Measurements from ENCODE around the gene PCCA.

The PCCA gene

DNA sequence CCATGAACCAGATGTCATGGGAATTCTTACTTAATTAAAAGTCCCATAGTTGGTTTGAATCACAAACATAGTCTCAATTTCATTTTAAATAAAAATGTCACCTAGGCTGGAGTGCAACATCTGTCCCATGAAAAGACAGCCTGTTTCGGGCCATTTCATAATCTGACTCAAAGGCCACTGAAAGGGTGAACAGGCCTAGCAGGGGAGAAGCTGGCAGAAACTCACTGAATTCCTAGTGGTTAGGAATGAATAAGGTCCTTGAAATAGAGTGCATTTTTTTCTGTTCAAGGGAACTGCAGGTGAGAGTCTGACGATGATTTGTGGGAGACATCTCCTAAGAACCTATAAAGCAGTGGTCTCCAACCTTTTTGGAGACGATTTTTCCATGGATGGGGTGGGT, 44.0 kb upstream of the PCCA start:
- TF ChIP-seq ZFP3 (CRISPR knock-in tag; IDR thresholded peaks at IDR 0.05) = no peak
- TF ChIP-seq, protein P1, sequence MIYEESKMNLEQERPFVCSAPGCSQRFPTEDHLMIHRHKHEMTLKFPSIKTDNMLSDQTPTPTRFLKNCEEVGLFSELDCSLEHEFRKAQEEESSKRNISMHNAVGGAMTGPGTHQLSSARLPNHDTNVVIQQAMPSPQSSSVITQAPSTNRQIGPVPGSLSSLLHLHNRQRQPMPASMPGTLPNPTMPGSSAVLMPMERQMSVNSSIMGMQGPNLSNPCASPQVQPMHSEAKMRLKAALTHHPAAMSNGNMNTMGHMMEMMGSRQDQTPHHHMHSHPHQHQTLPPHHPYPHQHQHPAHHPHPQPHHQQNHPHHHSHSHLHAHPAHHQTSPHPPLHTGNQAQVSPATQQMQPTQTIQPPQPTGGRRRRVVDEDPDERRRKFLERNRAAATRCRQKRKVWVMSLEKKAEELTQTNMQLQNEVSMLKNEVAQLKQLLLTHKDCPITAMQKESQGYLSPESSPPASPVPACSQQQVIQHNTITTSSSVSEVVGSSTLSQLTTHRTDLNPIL (CRISPR knock-in tag; IDR thresholded peaks at IDR 0.05; ENCODE audit: low read depth) = no peak
- TF ChIP-seq ISL1 (CRISPR knock-in tag; IDR thresholded peaks at IDR 0.05) = no peak
- TF ChIP-seq SNAI2 (CRISPR knock-in tag; IDR thresholded peaks at IDR 0.05) = no peak
- no peak for TF ChIP-seq ZNF8 (CRISPR knock-in tag; IDR thresholded peaks at IDR 0.05)
- TF ChIP-seq ZNF70 (CRISPR knock-in tag; IDR thresholded peaks at IDR 0.05) = no peak
- no peak for TF ChIP-seq CSDC2 (CRISPR knock-in tag; IDR thresholded peaks at IDR 0.05)
- TF ChIP-seq, protein P2, sequence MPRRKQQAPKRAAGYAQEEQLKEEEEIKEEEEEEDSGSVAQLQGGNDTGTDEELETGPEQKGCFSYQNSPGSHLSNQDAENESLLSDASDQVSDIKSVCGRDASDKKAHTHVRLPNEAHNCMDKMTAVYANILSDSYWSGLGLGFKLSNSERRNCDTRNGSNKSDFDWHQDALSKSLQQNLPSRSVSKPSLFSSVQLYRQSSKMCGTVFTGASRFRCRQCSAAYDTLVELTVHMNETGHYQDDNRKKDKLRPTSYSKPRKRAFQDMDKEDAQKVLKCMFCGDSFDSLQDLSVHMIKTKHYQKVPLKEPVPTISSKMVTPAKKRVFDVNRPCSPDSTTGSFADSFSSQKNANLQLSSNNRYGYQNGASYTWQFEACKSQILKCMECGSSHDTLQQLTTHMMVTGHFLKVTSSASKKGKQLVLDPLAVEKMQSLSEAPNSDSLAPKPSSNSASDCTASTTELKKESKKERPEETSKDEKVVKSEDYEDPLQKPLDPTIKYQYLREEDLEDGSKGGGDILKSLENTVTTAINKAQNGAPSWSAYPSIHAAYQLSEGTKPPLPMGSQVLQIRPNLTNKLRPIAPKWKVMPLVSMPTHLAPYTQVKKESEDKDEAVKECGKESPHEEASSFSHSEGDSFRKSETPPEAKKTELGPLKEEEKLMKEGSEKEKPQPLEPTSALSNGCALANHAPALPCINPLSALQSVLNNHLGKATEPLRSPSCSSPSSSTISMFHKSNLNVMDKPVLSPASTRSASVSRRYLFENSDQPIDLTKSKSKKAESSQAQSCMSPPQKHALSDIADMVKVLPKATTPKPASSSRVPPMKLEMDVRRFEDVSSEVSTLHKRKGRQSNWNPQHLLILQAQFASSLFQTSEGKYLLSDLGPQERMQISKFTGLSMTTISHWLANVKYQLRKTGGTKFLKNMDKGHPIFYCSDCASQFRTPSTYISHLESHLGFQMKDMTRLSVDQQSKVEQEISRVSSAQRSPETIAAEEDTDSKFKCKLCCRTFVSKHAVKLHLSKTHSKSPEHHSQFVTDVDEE (CRISPR knock-in tag; IDR thresholded peaks at IDR 0.05) = no peak
- TF ChIP-seq, protein P3, sequence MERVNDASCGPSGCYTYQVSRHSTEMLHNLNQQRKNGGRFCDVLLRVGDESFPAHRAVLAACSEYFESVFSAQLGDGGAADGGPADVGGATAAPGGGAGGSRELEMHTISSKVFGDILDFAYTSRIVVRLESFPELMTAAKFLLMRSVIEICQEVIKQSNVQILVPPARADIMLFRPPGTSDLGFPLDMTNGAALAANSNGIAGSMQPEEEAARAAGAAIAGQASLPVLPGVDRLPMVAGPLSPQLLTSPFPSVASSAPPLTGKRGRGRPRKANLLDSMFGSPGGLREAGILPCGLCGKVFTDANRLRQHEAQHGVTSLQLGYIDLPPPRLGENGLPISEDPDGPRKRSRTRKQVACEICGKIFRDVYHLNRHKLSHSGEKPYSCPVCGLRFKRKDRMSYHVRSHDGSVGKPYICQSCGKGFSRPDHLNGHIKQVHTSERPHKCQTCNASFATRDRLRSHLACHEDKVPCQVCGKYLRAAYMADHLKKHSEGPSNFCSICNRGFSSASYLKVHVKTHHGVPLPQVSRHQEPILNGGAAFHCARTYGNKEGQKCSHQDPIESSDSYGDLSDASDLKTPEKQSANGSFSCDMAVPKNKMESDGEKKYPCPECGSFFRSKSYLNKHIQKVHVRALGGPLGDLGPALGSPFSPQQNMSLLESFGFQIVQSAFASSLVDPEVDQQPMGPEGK (CRISPR knock-in tag; IDR thresholded peaks at IDR 0.05; ENCODE audit: borderline replicate concordance) = no peak
- no peak for TF ChIP-seq ZFP30 (CRISPR knock-in tag; IDR thresholded peaks at IDR 0.05)

DNA sequence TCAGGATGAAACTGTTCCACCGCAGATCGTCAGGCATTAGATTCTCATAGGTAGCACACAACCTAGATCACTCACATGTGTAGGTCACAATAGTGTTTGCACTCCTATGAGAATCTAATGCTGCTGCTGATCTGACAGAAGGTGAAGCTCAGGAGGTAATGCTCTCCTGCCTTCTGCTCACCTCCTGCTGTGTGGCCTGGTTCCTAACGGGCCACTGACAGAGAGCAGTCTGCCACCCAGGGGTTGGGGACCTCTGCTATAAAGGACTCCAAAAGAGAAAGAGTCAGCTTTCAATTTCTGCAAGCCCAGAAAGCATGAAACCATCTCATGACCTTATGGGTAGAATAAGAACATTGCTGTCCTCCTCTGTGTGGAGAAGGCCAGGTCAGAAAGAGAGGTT, 43.5 kb upstream of the PCCA start:
- no peak for TF ChIP-seq PPARA (CRISPR knock-in tag; IDR thresholded peaks at IDR 0.05; ENCODE audit: borderline replicate concordance)

More for the DNA sequence above, 44.0 kb upstream of the PCCA start:
- no peak for ATAC-seq

GRCh38 chr13:100051070-100051469, 37.8 kb upstream of the PCCA start:
- ATAC-seq = no peak
- no peak for TF ChIP-seq ESRRG (CRISPR knock-in tag; IDR thresholded peaks at IDR 0.05)
- TF ChIP-seq ZFP30 (CRISPR knock-in tag; IDR thresholded peaks at IDR 0.05) = no peak
- no peak for TF ChIP-seq ZFP3 (CRISPR knock-in tag; IDR thresholded peaks at IDR 0.05)
- TF ChIP-seq OSR1 (CRISPR knock-in tag; IDR thresholded peaks at IDR 0.05) = no peak
- no peak for TF ChIP-seq GLIS3 (CRISPR knock-in tag; IDR thresholded peaks at IDR 0.05)
- no peak for TF ChIP-seq ISL1 (CRISPR knock-in tag; IDR thresholded peaks at IDR 0.05)
- TF ChIP-seq, protein P1 (CRISPR knock-in tag; IDR thresholded peaks at IDR 0.05; ENCODE audit: low read depth) = no peak
- TF ChIP-seq TCF4 (CRISPR knock-in tag; IDR thresholded peaks at IDR 0.05; ENCODE audit: borderline replicate concordance) = no peak
- TF ChIP-seq SNAI2 (CRISPR knock-in tag; IDR thresholded peaks at IDR 0.05) = no peak
- no peak for TF ChIP-seq TOX (CRISPR knock-in tag; IDR thresholded peaks at IDR 0.05; ENCODE audit: borderline replicate concordance)
- TF ChIP-seq ARNTL (CRISPR knock-in tag; IDR thresholded peaks at IDR 0.05; ENCODE audit: borderline replicate concordance, low read depth) = no peak
- no peak for TF ChIP-seq ZNF565 (CRISPR knock-in tag; conservative IDR thresholded peaks at IDR 0.05; ENCODE audit: low read depth)
- TF ChIP-seq BACH2 (CRISPR knock-in tag; IDR thresholded peaks at IDR 0.05; ENCODE audit: borderline replicate concordance) = no peak
- TF ChIP-seq, protein P3 (CRISPR knock-in tag; IDR thresholded peaks at IDR 0.05; ENCODE audit: borderline replicate concordance) = no peak
- no peak for TF ChIP-seq PPARA (CRISPR knock-in tag; IDR thresholded peaks at IDR 0.05; ENCODE audit: borderline replicate concordance)
- TF ChIP-seq ZNF8 (CRISPR knock-in tag; IDR thresholded peaks at IDR 0.05) = no peak
- TF ChIP-seq CSDC2 (CRISPR knock-in tag; IDR thresholded peaks at IDR 0.05) = no peak

More for the DNA sequence above, 43.5 kb upstream of the PCCA start:
- ATAC-seq = no peak

GRCh38 chr13:100059827-100060226, 29.1 kb upstream of the PCCA start:
- ATAC-seq = no peak
- no peak for TF ChIP-seq RARB (CRISPR knock-in tag; IDR thresholded peaks at IDR 0.05)
- TF ChIP-seq OSR1 (CRISPR knock-in tag; IDR thresholded peaks at IDR 0.05) = no peak
- TF ChIP-seq ARNTL (CRISPR knock-in tag; IDR thresholded peaks at IDR 0.05; ENCODE audit: borderline replicate concordance, low read depth) = no peak
- no peak for TF ChIP-seq GLIS3 (CRISPR knock-in tag; IDR thresholded peaks at IDR 0.05)
- TF ChIP-seq, protein P3 (CRISPR knock-in tag; IDR thresholded peaks at IDR 0.05; ENCODE audit: borderline replicate concordance) = no peak
- TF ChIP-seq ZNF70 (CRISPR knock-in tag; IDR thresholded peaks at IDR 0.05) = no peak
- TF ChIP-seq ZFP3 (CRISPR knock-in tag; IDR thresholded peaks at IDR 0.05) = no peak
- no peak for TF ChIP-seq CSRNP3 (CRISPR knock-in tag; IDR thresholded peaks at IDR 0.05)

Measured in SK-N-SH treated with all-trans-retinoic acid at 6 μM for 48 hours (cell line).